Astrocyte (in vitro differentiated cells and primary cell): Measurements from ENCODE around the gene KBTBD6. TPM values are rescaled to one million over a fixed set of nuclear protein-coding genes. Genes with fewer than 3 reads are reported as not detected.

Experiments used
- DNase-seq: peaks from one replicate; pipeline ENCODE4 v3.0.0-alpha.2; 2010; ENCODE audit warnings: low read depth
- FAIRE-seq: peaks from 2 replicates; lab custom pipeline; 2011; peaks lifted over from hg19 to GRCh38; lab: Jason Lieb, UNC
- H2AFZ ChIP-seq: 2 replicates; pipeline ENCODE4 v1.6.0; 2012; ENCODE audit warnings: low read depth, low read length, inconsistent platforms
- H3K27ac ChIP-seq: 2 replicates; pipeline ENCODE4 v1.5.1; 2011; ENCODE audit warnings: low read depth, low read length, inconsistent platforms
- H3K27me3 ChIP-seq: 2 replicates; pipeline ENCODE4 v1.6.0; 2011; ENCODE audit warnings: low read length, inconsistent platforms; ENCODE audit not compliant: insufficient read depth
- H3K36me3 ChIP-seq: 2 replicates; pipeline ENCODE4 v1.5.1; 2011; ENCODE audit warnings: low read length, inconsistent platforms; ENCODE audit not compliant: insufficient read depth
- H3K4me1 ChIP-seq: 2 replicates; pipeline ENCODE4 v1.5.1; 2011; ENCODE audit warnings: low read length, inconsistent platforms; ENCODE audit not compliant: insufficient read depth
- H3K4me2 ChIP-seq: 2 replicates; pipeline ENCODE4 v1.6.0; 2012; ENCODE audit warnings: low read length, inconsistent platforms
- H3K4me3 ChIP-seq: 2 replicates; pipeline ENCODE4 v1.5.1; 2011; ENCODE audit warnings: low read depth, mild to moderate bottlenecking, low read length, inconsistent platforms; ENCODE audit not compliant: insufficient read depth
- H3K79me2 ChIP-seq: 2 replicates; pipeline ENCODE4 v1.6.0; 2012; ENCODE audit warnings: mild to moderate bottlenecking, low read length, inconsistent platforms; ENCODE audit not compliant: insufficient read depth
- H3K9ac ChIP-seq: 2 replicates; pipeline ENCODE4 v1.6.0; 2012; ENCODE audit warnings: mild to moderate bottlenecking, low read length, inconsistent platforms
- H3K9me3 ChIP-seq: 2 replicates; pipeline ENCODE4 v1.5.1; 2012; ENCODE audit warnings: low read depth, mild to moderate bottlenecking, low read length, inconsistent platforms; ENCODE audit not compliant: insufficient read depth
- H4K20me1 ChIP-seq: 2 replicates; pipeline ENCODE4 v1.6.0; 2012; ENCODE audit warnings: low read length, inconsistent platforms; ENCODE audit not compliant: insufficient read depth
- H3K27ac Mint-ChIP-seq: one replicate; pipeline ENCODE4 v1.8.0; 2021; ENCODE audit warnings: mild to moderate bottlenecking, mixed read lengths; ENCODE audit not compliant: unreplicated experiment
- H3K27me3 Mint-ChIP-seq: one replicate; pipeline ENCODE4 v1.8.0; 2021; ENCODE audit warnings: low read depth, mixed read lengths; ENCODE audit not compliant: unreplicated experiment
- H3K36me3 Mint-ChIP-seq: one replicate; pipeline ENCODE4 v1.8.0; 2021; ENCODE audit warnings: low read depth, mixed read lengths; ENCODE audit not compliant: unreplicated experiment
- H3K4me1 Mint-ChIP-seq: one replicate; pipeline ENCODE4 v1.8.0; 2021; ENCODE audit warnings: low read depth, mixed read lengths; ENCODE audit not compliant: unreplicated experiment
- H3K4me3 Mint-ChIP-seq: one replicate; pipeline ENCODE4 v1.8.0; 2021; ENCODE audit warnings: mild to moderate bottlenecking, moderate library complexity, mixed read lengths; ENCODE audit not compliant: unreplicated experiment
- H3K9me3 Mint-ChIP-seq: one replicate; pipeline ENCODE4 v1.8.0; 2021; ENCODE audit warnings: mild to moderate bottlenecking, mixed read lengths; ENCODE audit not compliant: unreplicated experiment
- CTCF ChIP-seq: IDR thresholded peaks from 2 replicates; pipeline ENCODE4 v1.5.1; 2011; ENCODE audit warnings: low read depth, mild to moderate bottlenecking, inconsistent platforms, low read length, moderate library complexity; ENCODE audit not compliant: insufficient read depth
- EZH2 ChIP-seq: IDR thresholded peaks from 2 replicates; pipeline ENCODE4 v1.6.1; 2012; ENCODE audit warnings: mild to moderate bottlenecking, low read length, inconsistent platforms; ENCODE audit not compliant: insufficient read depth
- total RNA-seq: library from RNA; stranded (reverse); gene quantifications from 2 replicates; pipeline ENCODE4 v1.2.1, GENCODE V29; 2021

Gene KBTBD6
- total RNA-seq, 1 donor from 2014 or later = 9.6 TPM

- Histone ChIP-seq H3K36me3 (no peaks in the 10 kb centered on the region), H3K9me3 (no peaks in the 10 kb centered on the region), H2AFZ (no peak overlapping the region), H3K9ac (no peak overlapping the region), H3K4me2 (no peak overlapping the region), H3K79me2 (no peaks in the 10 kb centered on the region), H3K27ac (no peak overlapping the region), H3K27me3 (no peaks in the 10 kb centered on the region), H3K4me1 (no peaks in the 10 kb centered on the region), H4K20me1 (no peaks in the 10 kb centered on the region), H3K4me3 (no peak overlapping the region)
- Mint-ChIP-seq H3K36me3 (no peaks in the 10 kb centered on the region), H3K9me3 (no peaks in the 10 kb centered on the region), H3K4me1 (no peaks in the 10 kb centered on the region), H3K27ac (no peak overlapping the region), H3K27me3 (no peaks in the 10 kb centered on the region), H3K4me3 (no peak overlapping the region)
- FAIRE-seq (no peak), DNase-seq (no peak)
- no peak for TF ChIP-seq EZH2
- no peak for TF ChIP-seq CTCF
Measured at GRCh38 chr13:41117869-41118268, 14.7 kb downstream of the KBTBD6 start.

GRCh38 chr13:41111454-41111853 is 21.1 kb downstream of the KBTBD6 start:
- H3K4me1 ChIP-seq = no peaks in the 10 kb centered on the region
- FAIRE-seq (no peak), DNase-seq (no peak)
- Mint-ChIP-seq H3K36me3 (peaks cover 2% of the 10 kb centered on the region), H3K4me3 (no peak overlapping the region), H3K4me1 (no peaks in the 10 kb centered on the region), H3K27me3 (no peaks in the 10 kb centered on the region), H3K27ac (no peak overlapping the region), H3K9me3 (no peaks in the 10 kb centered on the region)
- H3K9me3 ChIP-seq = no peaks in the 10 kb centered on the region
- no peak overlapping the region for H3K9ac ChIP-seq
- no peak overlapping the region for H3K4me2 ChIP-seq
- H3K36me3 ChIP-seq = no peaks in the 10 kb centered on the region
- no peak overlapping the region for H3K4me3 ChIP-seq
- H3K27ac ChIP-seq = no peak overlapping the region
- H4K20me1 ChIP-seq = no peaks in the 10 kb centered on the region
- H3K27me3 ChIP-seq = no peaks in the 10 kb centered on the region
- TF ChIP-seq CTCF (no peak), EZH2 (no peak)
- H2AFZ ChIP-seq = no peak overlapping the region
- no peaks in the 10 kb centered on the region for H3K79me2 ChIP-seq

- no peaks in the 10 kb centered on the region for H3K4me1 ChIP-seq
- H3K4me3 ChIP-seq = no peak overlapping the region
- H3K36me3 ChIP-seq = no peaks in the 10 kb centered on the region
- H3K9ac ChIP-seq = no peak overlapping the region
- Mint-ChIP-seq H3K27ac (no peak overlapping the region), H3K36me3 (peaks cover 2% of the 10 kb centered on the region), H3K9me3 (no peaks in the 10 kb centered on the region), H3K4me3 (no peak overlapping the region), H3K4me1 (no peaks in the 10 kb centered on the region), H3K27me3 (no peaks in the 10 kb centered on the region)
- no peaks in the 10 kb centered on the region for H3K79me2 ChIP-seq
- no peak for FAIRE-seq
- H2AFZ ChIP-seq = no peak overlapping the region
- no peak for DNase-seq
- no peak overlapping the region for H3K27ac ChIP-seq
- TF ChIP-seq EZH2 (no peak), CTCF (no peak)
- H3K9me3 ChIP-seq = no peaks in the 10 kb centered on the region
- no peak overlapping the region for H3K4me2 ChIP-seq
- no peaks in the 10 kb centered on the region for H3K27me3 ChIP-seq
- H4K20me1 ChIP-seq = no peaks in the 10 kb centered on the region
Measured at GRCh38 chr13:41107584-41108014, 25.0 kb downstream of the KBTBD6 start.
